ENCODE measurements around the gene CSNK1G2.

The CSNK1G2 gene

DNA sequence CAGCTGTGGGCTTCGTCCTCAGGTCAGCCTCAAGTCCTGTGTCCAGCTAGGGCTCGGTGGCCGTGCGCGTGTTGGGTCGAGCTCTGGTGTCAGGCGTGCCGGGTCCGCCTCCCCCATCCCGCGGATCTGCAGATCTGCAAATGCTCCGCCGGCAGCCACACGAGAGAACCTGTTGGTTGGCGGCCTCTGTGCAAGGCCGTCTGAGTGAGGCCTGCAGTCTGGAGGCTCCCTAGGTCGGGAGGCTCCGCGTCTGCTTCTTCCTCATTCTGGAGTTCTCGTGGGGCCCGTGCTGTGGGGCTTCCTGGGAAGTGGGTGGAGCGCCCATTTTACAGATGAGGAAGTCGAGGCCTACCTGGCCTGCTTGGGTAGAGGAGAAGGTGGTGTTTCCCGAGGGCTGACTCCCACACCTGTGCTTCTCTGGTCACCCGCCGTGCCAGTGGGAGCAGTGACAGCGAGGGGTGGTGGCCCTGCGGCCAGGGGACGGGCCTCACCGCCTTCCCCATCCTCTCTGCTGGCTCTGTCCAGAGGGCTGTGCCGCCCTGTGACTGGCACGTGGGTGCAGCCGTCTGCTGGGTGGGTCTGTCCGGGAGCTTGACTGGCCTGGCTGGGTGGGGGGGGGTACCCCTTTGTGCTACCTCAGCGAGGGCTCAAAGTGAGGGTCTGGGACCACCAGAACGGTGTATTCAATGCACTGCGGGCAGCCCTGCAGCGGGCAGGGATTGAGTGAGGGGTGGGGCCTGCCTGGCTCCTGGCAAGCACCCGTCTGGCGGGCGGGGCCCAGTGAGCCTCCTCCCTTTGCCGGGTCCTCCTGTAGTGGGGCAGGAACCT is 3.3 kb downstream of the CSNK1G2 start:
- DNase-seq (ENCODE audit: low read depth), result no peak

DNA sequence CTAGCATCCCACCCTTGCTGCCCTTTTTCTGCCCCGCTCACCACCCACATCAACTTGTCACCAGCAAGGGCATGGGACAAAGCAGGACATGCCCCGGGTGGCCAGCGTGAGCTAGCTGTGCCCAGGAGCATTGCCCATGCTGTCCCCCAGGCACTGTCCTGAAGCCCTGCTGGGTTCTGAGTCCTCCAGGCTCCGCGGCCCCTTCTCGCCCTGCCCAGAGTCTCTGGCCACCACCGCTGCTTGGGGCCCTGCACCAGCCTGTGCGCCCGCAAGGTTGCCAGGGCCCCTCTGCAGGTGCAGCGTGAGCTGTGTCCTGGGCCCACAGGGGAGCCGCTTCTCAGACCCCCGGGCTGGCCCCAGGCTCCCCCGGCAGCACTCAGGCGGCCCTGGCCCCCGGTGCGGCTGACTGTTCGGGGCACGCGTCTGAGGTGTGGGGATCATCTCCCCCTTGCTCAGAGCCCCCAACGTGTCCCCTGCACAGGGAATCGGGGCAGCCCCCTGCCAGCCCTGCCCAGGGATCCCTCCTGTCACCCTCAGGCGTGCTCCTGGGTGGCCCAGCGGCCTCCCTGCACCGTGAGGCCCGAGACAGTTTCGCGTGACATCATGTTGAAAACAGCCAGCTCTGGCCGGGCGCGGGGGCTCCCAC is 4.1 kb downstream of the CSNK1G2 start:
- no peak for DNase-seq (ENCODE audit: low read depth)

DNA sequence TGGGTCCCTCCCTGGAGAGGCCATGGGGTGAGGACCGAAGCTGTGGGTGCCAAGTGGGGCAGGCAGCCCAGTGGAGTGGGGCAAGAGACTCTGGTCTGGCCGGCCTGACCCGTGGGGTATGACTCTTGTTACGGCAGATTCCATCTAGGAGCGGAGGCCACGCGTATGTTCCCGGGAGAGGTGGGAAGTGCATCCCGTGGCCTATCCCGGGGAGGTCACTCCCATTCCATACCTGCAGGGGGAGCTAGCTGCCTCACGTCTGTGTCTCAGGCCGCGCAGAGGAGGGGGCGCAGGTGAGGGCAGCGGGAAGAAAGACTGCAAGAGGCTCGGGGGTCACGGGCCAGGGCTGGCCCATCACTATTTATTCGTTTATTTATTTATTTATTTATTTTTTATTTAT is 4.9 kb downstream of the CSNK1G2 start:
- no peak for DNase-seq (ENCODE audit: low read depth)

DNA sequence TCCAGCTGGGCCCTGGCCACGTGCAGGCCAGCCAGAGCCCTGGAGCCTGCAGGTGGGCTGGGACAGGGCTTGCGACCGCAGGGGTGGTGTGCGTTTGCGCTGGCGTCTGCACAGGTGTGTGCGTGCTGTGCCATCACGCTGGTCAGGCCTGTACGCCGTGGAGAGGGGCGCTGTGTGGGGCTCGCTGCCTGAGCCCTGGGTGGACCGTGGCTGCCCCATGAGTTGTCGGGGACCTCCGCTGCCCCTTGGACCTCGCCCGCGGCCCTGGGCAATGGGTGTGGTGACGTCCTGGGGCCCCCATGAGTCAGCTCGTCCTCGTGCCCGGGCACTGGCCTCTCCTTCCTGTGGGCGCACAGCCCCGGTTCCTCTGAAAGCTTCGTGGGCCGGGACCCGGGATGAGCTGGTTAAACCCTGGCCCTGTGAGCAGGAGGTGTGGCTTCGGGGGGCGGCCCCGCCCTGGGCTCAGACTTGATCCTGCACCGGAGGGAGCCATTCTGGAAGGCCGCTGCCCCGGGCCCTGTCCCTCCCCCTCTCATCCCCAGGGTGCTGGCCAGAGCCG is 6.8 kb downstream of the CSNK1G2 start:
- DNase-seq (ENCODE audit: low read depth), result no peak

DNA sequence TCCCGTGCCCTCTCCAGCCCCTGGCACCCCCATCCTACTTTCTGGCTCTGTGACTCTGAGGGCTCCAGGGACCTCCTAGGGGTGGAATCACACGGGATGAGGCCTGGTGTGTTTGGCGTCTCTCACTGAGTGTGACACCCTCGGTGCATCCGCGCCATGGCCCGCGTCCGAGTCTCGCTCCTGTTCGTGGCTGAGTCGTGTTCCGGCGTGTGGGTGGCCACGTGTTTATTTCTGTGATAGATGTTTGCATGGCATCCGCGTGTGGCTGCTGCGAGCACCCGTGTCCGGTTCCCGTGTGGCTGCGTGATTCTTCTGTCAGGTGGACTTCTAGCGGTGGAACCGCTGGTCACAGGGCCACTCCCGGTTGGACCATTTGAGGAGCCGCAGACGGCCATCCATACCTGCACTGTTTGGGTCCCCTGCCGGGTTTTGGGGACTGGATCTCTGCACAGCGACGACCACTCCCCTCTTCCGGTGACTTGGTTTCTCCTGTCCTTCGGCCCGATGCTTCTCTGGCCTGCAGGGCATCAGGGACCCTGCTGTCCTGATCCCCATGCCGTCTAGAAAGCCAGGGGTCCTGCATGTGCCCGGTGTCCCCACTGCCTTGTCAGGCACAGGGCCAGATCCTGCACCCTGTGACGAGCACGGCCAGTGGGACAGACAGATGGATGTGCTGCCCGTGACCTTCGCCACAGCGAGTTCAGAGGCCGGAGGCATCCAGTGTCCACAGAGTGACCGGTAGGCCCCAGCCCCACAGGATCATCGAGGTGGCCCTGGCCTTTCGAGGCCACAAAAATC is 8.5 kb downstream of the CSNK1G2 start:
- DNase-seq (ENCODE audit: low read depth), result no peak

DNA sequence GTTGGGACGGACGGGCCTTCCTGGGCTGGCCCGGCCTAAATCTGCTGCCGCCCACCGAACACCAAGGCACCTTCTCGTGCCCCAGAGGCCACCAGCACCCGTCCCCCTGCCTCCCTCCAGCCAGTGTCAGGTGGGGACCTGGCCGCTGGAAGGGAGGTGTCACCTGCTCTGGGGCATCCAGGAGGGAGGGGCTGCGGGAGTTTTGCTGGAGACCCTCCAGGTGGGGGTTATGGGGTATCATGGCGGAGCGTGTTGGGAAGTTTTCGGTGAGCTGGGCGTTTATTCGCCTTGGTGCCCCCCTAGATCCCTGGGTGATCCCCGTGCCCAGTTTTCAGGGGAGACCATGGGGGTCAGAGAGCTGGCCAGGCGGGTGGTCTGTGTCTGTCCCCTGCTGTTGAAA is 9.7 kb downstream of the CSNK1G2 start:
- no peak for DNase-seq (ENCODE audit: low read depth)

DNA sequence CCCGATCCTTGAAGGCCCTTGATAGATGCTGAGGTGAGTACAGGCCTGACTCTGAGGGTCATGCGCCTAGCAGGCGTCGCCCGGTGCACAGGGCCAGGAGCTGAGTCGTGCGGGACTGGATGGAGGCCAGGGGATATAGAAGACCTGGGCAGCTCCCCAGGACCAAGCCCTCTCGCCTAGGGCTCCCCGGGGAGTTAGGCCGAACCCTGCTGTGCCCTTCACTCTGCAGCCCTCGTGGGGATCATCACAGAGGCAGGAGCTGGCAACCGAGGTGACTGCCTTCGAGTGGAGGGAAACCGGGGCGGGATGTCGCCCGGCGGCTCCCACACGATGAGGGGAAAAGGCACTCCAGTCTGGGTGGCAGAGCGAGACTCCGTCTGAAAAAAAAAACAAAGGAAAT is 11.7 kb downstream of the CSNK1G2 start:
- no peak for DNase-seq (ENCODE audit: low read depth)

DNA sequence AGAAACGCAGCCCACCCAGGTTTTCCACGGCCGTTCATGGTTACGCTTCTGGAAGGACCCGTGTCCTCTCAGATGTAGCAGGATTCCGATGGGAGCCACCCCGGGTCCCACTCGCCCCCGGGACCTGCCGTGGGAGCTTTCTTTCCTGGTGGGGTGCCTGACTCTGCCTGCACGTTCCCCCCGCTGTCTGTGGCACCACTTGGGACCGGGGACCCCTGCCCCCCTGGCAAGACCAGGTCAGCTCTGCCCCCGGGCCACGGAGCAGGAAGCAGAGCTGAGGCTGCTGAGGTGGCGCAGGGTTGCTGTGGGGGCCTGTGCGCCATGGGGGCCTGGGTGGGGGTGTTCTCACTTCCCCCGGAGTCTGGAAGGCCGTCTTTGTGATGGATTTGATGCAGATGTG is 12.1 kb downstream of the CSNK1G2 start:
- no peak for DNase-seq (ENCODE audit: low read depth)

DNA sequence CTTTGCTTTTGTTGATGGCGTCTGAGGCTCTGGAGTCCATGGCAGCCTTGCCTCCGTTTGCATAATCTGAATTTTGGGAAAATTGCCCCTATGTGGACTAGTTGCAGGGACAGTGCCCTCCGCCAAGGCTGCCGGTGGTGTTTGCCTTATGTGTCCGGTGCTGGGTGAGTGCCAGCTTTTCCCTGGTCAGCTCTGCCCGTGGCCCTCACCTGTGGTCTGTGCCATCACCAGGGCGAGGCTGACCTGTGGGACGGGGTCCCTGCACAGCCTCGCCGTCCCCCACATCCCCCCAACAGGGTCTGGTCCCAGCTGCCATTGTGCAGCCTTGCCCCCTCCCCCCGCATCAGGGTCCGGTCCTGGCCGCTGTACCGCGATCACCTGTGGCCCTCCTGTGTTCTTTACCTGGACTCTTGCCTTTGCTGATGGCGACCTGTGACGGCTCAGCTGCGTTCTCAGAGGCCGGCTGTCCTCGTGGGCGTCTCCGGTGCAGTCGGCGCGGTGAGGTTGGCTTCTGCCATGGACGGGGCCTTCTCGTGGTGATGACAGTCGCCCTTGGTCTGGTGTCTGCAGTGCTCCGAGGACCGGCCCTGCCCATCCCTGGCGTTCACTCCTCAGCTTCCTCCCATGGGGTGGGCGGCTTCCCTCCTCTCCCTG is 12.6 kb downstream of the CSNK1G2 start:
- no peak for DNase-seq (ENCODE audit: low read depth)

DNA sequence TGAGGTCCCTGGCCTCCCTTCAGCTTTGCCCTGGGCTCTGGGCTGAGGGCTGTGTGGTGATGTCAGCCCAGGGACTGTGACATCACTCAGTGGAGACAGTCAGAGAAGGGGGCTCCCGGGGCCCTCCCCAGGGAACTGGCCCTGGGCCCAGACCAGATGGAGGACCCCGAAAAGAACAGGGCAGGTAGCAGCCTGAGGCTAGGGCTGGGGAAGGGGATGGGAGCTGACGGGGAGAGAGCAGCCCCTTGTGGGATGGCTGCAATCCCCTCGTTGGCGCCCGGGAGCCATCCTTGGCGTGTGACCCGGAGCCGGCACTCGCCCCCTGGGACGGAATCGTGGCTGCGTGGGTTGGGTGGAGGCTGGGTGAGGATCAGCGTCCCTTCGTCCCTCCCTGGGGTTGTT is 13.6 kb downstream of the CSNK1G2 start:
- no peak for DNase-seq (ENCODE audit: low read depth)

DNA sequence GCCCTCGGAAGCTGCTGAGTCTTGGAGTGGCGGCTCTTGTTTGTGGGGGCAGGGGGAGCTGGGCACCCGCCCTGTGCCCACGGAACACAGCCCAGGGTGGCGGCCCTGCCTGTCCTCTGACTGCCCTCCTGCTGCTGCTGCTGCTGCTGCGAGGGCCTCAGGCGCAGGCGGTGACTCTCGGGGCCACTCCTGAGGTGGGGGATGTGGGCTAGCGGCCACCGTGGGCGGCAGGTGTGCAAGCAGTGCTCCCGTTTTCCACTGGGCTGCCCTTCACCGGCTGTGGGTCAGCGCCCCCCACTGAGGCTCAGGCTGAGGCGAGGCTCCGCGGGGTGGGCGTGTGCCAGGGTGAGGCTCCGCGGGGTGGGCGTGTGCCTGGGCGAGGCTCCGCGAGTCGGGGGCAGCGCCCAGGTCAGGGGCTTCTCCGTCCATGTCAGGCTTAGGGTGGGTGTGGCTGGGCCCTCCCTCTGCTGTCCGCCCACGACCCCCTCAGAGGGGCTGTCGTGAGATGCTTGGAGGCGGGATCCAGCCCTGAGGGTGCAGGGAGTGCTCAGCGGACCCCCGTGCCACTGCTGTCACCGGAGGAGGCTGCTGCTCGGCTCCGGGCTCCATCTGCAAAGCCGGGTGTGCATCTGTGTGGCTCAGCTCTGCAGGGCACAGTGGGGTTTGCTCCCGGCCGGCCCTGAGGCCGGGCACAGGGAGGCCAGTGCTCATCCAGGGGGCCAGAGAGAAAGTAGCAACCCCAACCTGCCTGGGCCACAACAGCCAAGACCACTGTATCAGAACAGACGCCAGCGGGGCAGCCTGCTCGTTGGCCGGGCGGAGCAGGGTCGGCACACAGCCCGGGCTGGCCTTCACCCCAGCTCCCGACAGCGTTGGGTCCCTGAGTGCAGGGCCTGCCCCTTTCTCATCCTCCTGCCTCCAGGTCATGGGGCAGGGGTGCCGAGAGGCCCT is 14.5 kb downstream of the CSNK1G2 start:
- DNase-seq (ENCODE audit: low read depth), result no peak

DNA sequence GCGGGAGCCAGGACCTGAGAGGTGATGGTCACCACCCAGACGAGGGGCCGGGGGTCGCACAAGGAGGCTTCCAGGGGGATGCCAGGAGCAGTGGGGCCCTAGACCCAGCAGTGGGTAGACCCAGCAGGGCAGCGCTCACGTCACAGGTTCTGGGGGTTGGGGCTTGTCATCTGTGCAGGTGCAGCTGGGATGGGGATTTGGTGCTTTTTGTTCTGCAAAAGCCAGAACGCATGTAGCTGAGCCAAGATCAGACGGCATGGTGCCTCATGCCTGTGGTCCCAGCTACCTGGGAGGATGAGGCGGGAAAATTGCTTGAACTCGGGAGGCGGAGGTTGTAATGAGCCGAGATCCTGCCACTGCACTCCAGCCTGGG is 15.1 kb downstream of the CSNK1G2 start:
- DNase-seq (ENCODE audit: low read depth), result no peak

DNA sequence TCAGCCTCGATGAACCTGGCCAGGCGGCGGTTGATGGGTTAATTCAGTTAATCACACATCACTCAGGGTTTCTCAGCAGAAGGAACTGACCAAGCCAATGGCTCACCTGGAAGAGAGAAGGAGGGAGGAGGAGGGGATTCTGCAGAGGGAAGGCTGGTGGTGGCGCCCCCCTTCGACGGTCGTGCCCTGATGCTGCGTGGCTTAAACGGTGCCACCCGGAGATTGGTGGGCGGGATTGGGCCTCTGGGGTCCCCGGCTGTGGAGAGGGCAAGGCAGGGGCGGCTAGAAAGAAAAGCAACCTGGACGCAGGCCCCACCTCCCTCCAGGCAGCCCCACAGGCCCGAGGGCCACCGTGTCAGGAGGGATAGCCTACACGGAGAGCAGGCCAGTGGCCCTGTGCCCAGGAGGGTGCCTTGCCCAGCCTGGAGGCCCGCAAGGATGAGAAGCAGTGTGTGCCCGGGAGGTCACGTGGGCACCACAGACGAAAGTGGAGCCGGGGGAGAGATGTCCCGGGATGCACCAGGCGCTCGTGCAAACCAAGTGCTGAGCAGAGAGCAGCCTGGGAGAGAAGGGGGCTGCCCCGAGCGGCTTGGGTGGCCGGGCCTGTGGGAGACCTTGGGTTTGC is 16.0 kb downstream of the CSNK1G2 start:
- no peak for DNase-seq (ENCODE audit: low read depth)

DNA sequence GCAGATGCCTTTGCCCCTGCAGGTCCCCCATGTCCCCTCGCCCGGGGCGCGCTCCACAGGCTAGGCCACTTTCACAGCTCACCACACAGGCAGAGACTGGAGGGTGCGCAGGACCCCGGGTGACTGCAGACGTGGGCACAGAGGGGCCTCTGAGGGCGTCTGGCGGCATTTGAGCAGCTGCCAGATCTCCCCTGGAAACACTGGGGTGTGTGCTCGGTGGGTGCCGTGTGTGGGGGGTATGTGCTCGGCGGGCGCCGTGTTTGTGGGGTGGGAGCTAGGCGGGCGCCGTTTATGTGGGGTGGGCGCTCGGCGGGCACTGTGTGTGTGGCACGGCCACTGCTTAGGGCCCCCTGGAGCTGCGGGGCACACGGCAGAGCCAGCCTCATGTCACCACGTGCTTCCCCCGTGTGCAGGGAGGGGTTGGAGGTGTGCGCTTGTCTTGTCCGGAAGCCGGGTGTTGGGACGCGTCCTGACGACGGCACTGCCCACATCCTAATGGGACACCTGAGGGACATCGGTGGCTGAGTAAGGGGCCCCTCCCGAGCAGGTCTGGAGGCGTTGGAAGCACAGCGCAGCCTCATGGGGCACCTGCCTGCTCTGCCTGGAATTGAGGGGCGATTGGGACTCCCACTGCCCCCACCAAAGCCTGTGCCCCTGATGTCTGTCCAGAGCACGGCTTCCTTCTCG is 16.7 kb downstream of the CSNK1G2 start:
- no peak for DNase-seq (ENCODE audit: low read depth)

DNA sequence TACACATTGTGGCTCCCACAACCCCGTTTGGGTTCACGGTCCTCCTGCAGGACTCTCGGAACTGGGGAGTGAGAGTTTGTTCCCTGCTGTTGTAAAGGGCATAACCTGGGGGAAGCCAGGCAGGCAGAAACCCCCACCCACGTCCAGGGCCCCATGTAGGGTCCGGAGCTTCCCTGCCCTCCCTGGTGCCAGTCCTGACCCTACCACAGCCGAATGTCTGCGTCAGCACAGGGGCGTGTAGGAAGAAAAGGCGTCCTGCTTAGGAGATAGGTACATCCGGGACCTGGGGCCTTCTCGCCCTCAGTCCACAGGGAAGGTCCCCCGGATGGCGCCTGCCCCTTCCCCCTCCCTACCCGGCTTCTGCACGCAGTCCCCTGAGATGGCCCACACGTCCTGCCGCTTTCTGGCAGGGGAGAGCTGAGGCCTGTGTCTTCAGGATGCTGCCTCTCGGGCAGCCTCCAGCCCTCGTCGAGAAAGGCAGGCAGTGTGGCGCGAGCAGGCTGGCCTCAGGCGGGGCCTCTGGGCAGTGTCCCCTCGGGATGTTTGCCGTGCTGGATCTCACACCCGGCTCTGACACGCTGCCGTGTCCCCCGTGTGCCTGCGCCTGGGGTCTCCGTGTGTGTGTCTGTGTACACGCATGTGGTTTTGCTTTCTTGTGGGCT is 19.1 kb downstream of the CSNK1G2 start:
- DNase-seq (ENCODE audit: low read depth), result no peak

DNA sequence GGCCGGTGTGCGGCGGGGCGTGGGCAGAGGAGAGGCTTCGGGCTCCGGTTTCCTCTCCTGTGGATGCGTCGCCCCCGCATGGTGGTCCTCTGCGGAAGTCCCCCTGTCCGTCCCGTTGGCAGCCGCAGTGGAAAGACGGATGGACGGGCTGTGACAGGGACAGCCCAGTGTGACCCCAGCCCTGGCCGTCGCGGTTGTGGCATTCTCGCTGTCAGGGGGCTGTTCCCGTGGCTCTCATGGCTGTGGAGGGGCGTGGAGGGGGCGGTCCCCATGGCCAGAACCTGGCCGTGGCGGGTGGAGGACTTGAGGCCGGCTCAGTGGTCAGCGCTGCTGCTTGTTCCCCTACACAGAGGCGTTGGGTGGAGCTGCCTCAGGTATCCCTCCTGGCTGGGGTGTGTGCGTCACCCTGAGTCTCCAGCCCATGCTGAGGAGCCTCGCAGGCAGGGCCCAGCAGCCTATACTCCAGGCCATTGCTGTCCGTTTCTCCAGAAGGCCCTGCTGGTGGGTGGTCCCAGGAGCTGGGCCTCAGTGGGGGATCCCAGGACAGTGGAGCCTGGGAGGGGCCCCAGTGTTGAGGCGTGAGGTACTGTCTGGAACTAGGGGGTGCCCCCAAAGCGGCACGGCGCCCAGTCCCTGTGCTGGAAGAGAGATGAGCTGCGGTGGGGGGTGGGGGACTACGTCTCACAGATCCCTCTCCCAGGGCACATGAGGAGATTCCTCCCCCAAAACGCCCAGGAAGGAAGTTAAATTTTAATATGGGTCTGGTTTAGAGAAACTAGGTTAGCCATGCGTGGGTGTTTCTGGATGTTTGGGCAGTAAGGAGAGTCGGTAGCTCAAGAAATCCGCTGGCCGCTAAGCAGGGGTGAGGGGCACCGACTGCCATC is 20.3 kb downstream of the CSNK1G2 start:
- no peak for DNase-seq (ENCODE audit: low read depth)

DNA sequence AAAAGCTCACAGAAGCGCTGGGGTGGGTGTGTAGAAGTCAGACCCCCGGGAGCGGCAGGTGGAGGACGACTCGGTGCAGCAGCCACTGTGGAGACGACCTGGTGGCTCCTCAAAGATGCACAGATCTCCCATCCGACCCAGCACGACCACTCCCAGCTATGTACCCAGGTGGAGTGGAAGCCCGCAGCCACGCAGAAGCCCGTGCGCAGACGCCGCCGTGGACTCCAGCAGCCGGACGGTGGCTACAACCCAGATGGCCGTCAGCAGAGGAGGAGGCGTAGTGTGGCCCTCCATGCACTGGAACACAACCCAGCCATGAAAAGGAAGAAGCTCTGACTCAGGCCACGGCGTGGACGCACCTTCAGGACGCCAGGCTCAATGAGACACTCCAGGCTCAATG is 21.7 kb downstream of the CSNK1G2 start:
- no peak for DNase-seq (ENCODE audit: low read depth)

DNA sequence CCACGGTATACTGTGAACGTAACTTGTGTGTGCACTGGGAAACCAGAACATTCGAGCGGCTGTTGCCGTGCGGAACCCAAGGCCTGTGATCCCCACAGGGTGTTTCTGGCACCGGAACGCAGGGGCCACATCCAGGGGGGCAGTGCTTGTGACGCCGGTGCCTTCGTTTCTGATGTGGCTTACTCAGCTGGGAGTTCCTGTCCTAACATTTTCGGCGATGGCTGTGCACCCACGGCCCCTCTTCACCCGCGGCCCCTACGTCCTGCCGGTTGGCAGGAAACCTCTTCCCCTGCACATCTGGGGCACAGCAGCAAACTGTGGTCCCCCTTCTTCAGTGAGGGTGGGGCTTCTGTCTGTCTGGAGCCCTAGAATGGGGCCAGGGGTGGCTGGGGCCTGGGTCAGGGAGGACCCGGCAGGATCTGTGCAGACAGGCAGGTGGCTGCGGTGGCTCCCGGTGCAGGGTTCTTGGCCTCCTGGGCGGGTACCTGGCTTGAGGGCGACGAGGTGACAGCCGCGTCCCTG is 26.2 kb downstream of the CSNK1G2 start:
- DNase-seq (ENCODE audit: low read depth), result no peak
